B cell (primary cell): Measurements from ENCODE around the gene TMEM266. TPM values are rescaled to one million over a fixed set of nuclear protein-coding genes. Genes with fewer than 3 reads are reported as not detected.

Source experiments
- ATAC-seq: fragments of 200-7000 bp; cut with Tn5 transposase; one replicate; pipeline ENCODE4 v1.10.0; 2021; ENCODE audit warnings: low read depth, mild to moderate bottlenecking, moderate number of reproducible peaks, moderate library complexity
- CTCF ChIA-PET: fragments of 350-600 bp; sonication (Branson Sonifier 250); formaldehyde crosslinking; loops from one replicate; lab custom pipeline; 2021; ENCODE audit warnings: antibody characterized with exemption, inconsistent platforms; lab: Charles Lee
- POLR2A ChIA-PET: fragments of 350-600 bp; sonication (Branson Sonifier 250); formaldehyde crosslinking; loops from one replicate; lab custom pipeline; 2021; ENCODE audit warnings: antibody characterized with exemption; lab: Charles Lee
- DNase-seq: peaks from one replicate; pipeline ENCODE4 v3.0.0; 2013
- H2AFZ ChIP-seq: 2 replicates; pipeline ENCODE4 v1.6.1; 2012; ENCODE audit warnings: mild to moderate bottlenecking, low read depth, low read length; ENCODE audit not compliant: insufficient read depth, poor library complexity, severe bottlenecking
- H3K27ac ChIP-seq, 2 donors: 1 replicate in 1 of 2; 2 replicates in 1 of 2; pipeline ENCODE4 v1.5.1; 2012 to 2013; ENCODE audit warnings: low read length in 2 of 2, mild to moderate bottlenecking in 2 of 2, moderate library complexity in 1 of 2
- H3K27me3 ChIP-seq, 4 experiments: fragments of 200-600 bp in 1 of 4; sonication (generic) in 1 of 4; replicated peaks in 1 of 4; 1 replicate in 2 of 4; 2 replicates in 2 of 4; pipeline versions ENCODE4 v1.6.1 to v1.7.0; 2013 to 2016; ENCODE audit warnings: low read length in 3 of 4, mild to moderate bottlenecking in 2 of 4, mixed read lengths in 1 of 4, moderate library complexity in 1 of 4; ENCODE audit not compliant: insufficient read depth in 4 of 4, control insufficient read depth in 3 of 4; ENCODE audit errors: control extremely low read depth in 1 of 4
- H3K36me3 ChIP-seq, 2 experiments: replicated peaks in 1 of 2; 1 replicate in 1 of 2; 2 replicates in 1 of 2; pipeline versions ENCODE4 v1.6.1 to v1.7.1; 2013; ENCODE audit warnings: low read length in 1 of 2; ENCODE audit not compliant: insufficient read depth in 2 of 2, control insufficient read depth in 1 of 2; ENCODE audit errors: control extremely low read depth in 1 of 2, extremely low read depth in 1 of 2
- H3K4me1 ChIP-seq, 2 donors: fragments of 200-600 bp in 1 of 2; sonication (generic) in 1 of 2; 1 replicate in 1 of 2; 2 replicates in 1 of 2; pipeline versions ENCODE4 v1.5.1 to v1.6.1; 2013 to 2017; ENCODE audit warnings: low read length in 2 of 2; ENCODE audit not compliant: control insufficient read depth in 2 of 2, insufficient read depth in 2 of 2
- H3K4me2 ChIP-seq: replicated peaks from 2 replicates; pipeline ENCODE3; 2012; ENCODE audit warnings: mild to moderate bottlenecking, low read depth, low read length; ENCODE audit not compliant: poor library complexity, severe bottlenecking
- H3K4me3 ChIP-seq, 5 experiments: fragments of 200-600 bp in 1 of 5; sonication (generic) in 1 of 5; 1 replicate in 3 of 5; 2 replicates in 2 of 5; pipeline versions ENCODE4 v1.5.1 to v1.7.0; 2011 to 2016; ENCODE audit warnings: low read length in 4 of 5, mild to moderate bottlenecking in 4 of 5, low read depth in 2 of 5, control low read depth in 1 of 5, moderate library complexity in 1 of 5; ENCODE audit not compliant: insufficient read depth in 1 of 5; ENCODE audit errors: control extremely low read depth in 1 of 5, extremely low read depth in 1 of 5
- H3K79me2 ChIP-seq: fragments of 200-600 bp; sonication (generic); one replicate; pipeline ENCODE4 v1.6.0; 2016; ENCODE audit warnings: low read length; ENCODE audit not compliant: control insufficient read depth, insufficient read depth
- H3K9ac ChIP-seq: fragments of 200-600 bp; sonication (generic); 2 replicates; pipeline ENCODE4 v1.6.1; 2017; ENCODE audit warnings: mild to moderate bottlenecking, low read length, moderate library complexity
- H3K9me3 ChIP-seq, 3 donors: one replicate each; pipeline versions ENCODE4 v1.6.1 to v1.7.1; 2013; ENCODE audit warnings: low read length in 2 of 3; ENCODE audit not compliant: control insufficient read depth in 2 of 3, insufficient read depth in 1 of 3; ENCODE audit errors: control extremely low read depth in 1 of 3
- H4K20me1 ChIP-seq: 2 replicates; pipeline ENCODE4 v1.6.0; 2012; ENCODE audit warnings: mild to moderate bottlenecking, low read length; ENCODE audit not compliant: insufficient read depth, control insufficient read depth, poor library complexity, severe bottlenecking
- H3K27ac Mint-ChIP-seq: one replicate; pipeline ENCODE4 v1.8.0; 2021; ENCODE audit warnings: mixed read lengths
- H3K27me3 Mint-ChIP-seq: one replicate; pipeline ENCODE4 v1.8.0; 2021; ENCODE audit warnings: mixed read lengths
- H3K4me1 Mint-ChIP-seq: one replicate; pipeline ENCODE4 v1.8.0; 2021; ENCODE audit warnings: mixed read lengths
- H3K4me3 Mint-ChIP-seq: one replicate; pipeline ENCODE4 v1.8.0; 2021; ENCODE audit warnings: mixed read lengths
- H3K9me3 Mint-ChIP-seq: one replicate; pipeline ENCODE4 v1.8.0; 2022; ENCODE audit warnings: mixed read lengths; ENCODE audit not compliant: insufficient read depth
- CTCF ChIP-seq: fragments of 200-600 bp; IDR thresholded peaks from one replicate; pipeline ENCODE4 v1.8.0; 2022; ENCODE audit warnings: antibody characterized with exemption, mild to moderate bottlenecking
- EZH2 ChIP-seq: IDR thresholded peaks from 2 replicates; pipeline ENCODE4 v1.6.1; 2012; ENCODE audit warnings: borderline replicate concordance, low read depth, mild to moderate bottlenecking, moderate library complexity, low read length; ENCODE audit not compliant: insufficient read depth, poor library complexity, severe bottlenecking
- WGBS: methylation state at CpG from one replicate; pipeline ENCODE4 v1.1.5; 2013; ENCODE audit warnings: missing lambda C conversion rate; ENCODE audit not compliant: insufficient coverage; 5-methylcytosine and 5-hydroxymethylcytosine counted together
- intact Hi-C: fragments of 100-400 bp; cut with micrococcal nuclease; formaldehyde crosslinking; loops from one replicate; pipeline ENCODE4 v1.10.0; 2022
- polyA plus RNA-seq: library from polyadenylated mRNA; depleted of rRNA; stranded (reverse); fragments of >200 nt; gene quantifications from 2 replicates; pipeline ENCODE4 v1.2.3, GENCODE V29; 2012
- total RNA-seq, 2 donors: library from RNA; stranded (reverse); fragments of 120-200 nt in 1 of 2; gene quantifications; 1 replicate in 1 of 2; 2 replicates in 1 of 2; pipeline versions ENCODE4 v1.2.3 to v1.2.4, GENCODE V29; 2013 to 2022

The TMEM266 gene
- total and polyA plus RNA-seq, 2 donors (not counting 1 experiment from before 2014, with no cell fraction given): not detected

GRCh38 chr15:76191539-76192244, 131.9 kb downstream of the TMEM266 start:
- Mint-ChIP-seq H3K27ac (no peak overlapping the region), H3K4me3 (peak overlapping the region; percentile 74), H3K9me3 (no peaks in the 10 kb centered on the region), H3K27me3 (peaks cover 30% of the 10 kb centered on the region), H3K4me1 (peaks cover 23% of the 10 kb centered on the region)
- H3K4me2 ChIP-seq: peak overlapping the region; percentile 72
- peak overlapping the region; percentile 52 for H2AFZ ChIP-seq
- no peaks in the 10 kb centered on the region for H3K79me2 ChIP-seq
- no peak overlapping the region for H3K27ac ChIP-seq
- TF ChIP-seq CTCF: no peak
- no peak for TF ChIP-seq EZH2
- DNase-seq: peak; percentile 12
- intact Hi-C loops: no loop called here
- peaks cover 14 to 20% of the 10 kb centered on the region in 2 donors for H3K4me1 ChIP-seq
- peak overlapping the region; percentile 48 for H3K9ac ChIP-seq
- 54% methylated on average over 55 of the region's 55 CpGs for WGBS
- no peaks in the 10 kb centered on the region for H4K20me1 ChIP-seq
- ChIA-PET POLR2A (no interaction called here), CTCF (interaction anchor here (0.7 to 2.0 kb wide), 9 partner anchors 11 to 674 kb away, joined by 3 to 10 read pairs (median 4); no protein-coding TSS in a partner anchor)
- peak overlapping the region in 1 of 5 experiments; percentile 47 for H3K4me3 ChIP-seq
- peaks cover 0 to 42% (median 7%) of the 10 kb centered on the region in 4 experiments for H3K27me3 ChIP-seq
- no peak for ATAC-seq
- H3K9me3 ChIP-seq: peaks cover 0 to 11% (median 0%) of the 10 kb centered on the region in 3 donors
- no peaks in the 10 kb centered on the region for H3K36me3 ChIP-seq

- no peak overlapping the region for H3K9ac ChIP-seq
- H3K4me3 ChIP-seq: no peak overlapping the region
- no peak overlapping the region for H3K27ac ChIP-seq
- WGBS: 94% methylated on average over 8 of the region's 8 CpGs
- H3K27me3 ChIP-seq: peaks cover 0 to 38% (median 6%) of the 10 kb centered on the region in 4 experiments
- no peak for ATAC-seq
- Mint-ChIP-seq H3K27me3 (peaks cover 27% of the 10 kb centered on the region), H3K27ac (no peak overlapping the region), H3K4me3 (no peak overlapping the region), H3K9me3 (no peaks in the 10 kb centered on the region), H3K4me1 (peaks cover 33% of the 10 kb centered on the region)
- ChIA-PET CTCF (no interaction called here), POLR2A (no interaction called here)
- no peak overlapping the region for H2AFZ ChIP-seq
- peaks cover 14 to 30% of the 10 kb centered on the region in 2 donors for H3K4me1 ChIP-seq
- no peaks in the 10 kb centered on the region for H4K20me1 ChIP-seq
- intact Hi-C loops: no loop called here
- peaks cover 0 to 5% (median 0%) of the 10 kb centered on the region in 3 donors for H3K9me3 ChIP-seq
- H3K79me2 ChIP-seq: no peaks in the 10 kb centered on the region
- H3K36me3 ChIP-seq: no peaks in the 10 kb centered on the region
- TF ChIP-seq CTCF: no peak
- TF ChIP-seq EZH2: no peak
- H3K4me2 ChIP-seq: no peak overlapping the region
- DNase-seq: no peak
These were observed 132.9 kb downstream of the TMEM266 start for GRCh38 chr15:76192715-76193114.
